Embryonic facial prominence (tissue), 1 donor: ENCODE results near the gene VWC2.

Experiments used
- DNase-seq: peaks from one replicate; pipeline ENCODE4 v3.0.0-alpha.2; 2016; ENCODE audit errors: extremely low spot score

The VWC2 gene

GRCh38 chr7:49783446-49783845 lies 10.0 kb downstream of the VWC2 start:
- DNase-seq = no peak

- DNase-seq = no peak
Measured at GRCh38 chr7:49787980-49788379, 14.5 kb downstream of the VWC2 start.

GRCh38 chr7:49788455-49789059 lies 15.1 kb downstream of the VWC2 start:
- no peak for DNase-seq

GRCh38 chr7:49789736-49790135 lies 16.3 kb downstream of the VWC2 start:
- no peak for DNase-seq

GRCh38 chr7:49790209-49790608 lies 16.8 kb downstream of the VWC2 start:
- DNase-seq = no peak

- DNase-seq = no peak
Measured at GRCh38 chr7:49791088-49791741, 17.8 kb downstream of the VWC2 start.

GRCh38 chr7:49797987-49798660 lies 24.7 kb downstream of the VWC2 start:
- DNase-seq = no peak

- no peak for DNase-seq
Measured at GRCh38 chr7:49800031-49800430, 26.6 kb downstream of the VWC2 start.

GRCh38 chr7:49802600-49802999 lies 29.2 kb downstream of the VWC2 start:
- no peak for DNase-seq

- no peak for DNase-seq
Measured at GRCh38 chr7:49803812-49804211, 30.4 kb downstream of the VWC2 start.

- DNase-seq = no peak
Measured at GRCh38 chr7:49805371-49806007, 32.1 kb downstream of the VWC2 start.

- no peak for DNase-seq
Measured at GRCh38 chr7:49812534-49812933, 39.1 kb downstream of the VWC2 start.

GRCh38 chr7:49817279-49817678 lies 43.8 kb downstream of the VWC2 start:
- DNase-seq = no peak

- DNase-seq = no peak
Measured at GRCh38 chr7:49821181-49821580, 47.7 kb downstream of the VWC2 start.

GRCh38 chr7:49822856-49823255 lies 49.4 kb downstream of the VWC2 start:
- DNase-seq = no peak

- DNase-seq = no peak
Measured at GRCh38 chr7:49823566-49823965, 50.1 kb downstream of the VWC2 start.

GRCh38 chr7:49839863-49840645 lies 66.6 kb downstream of the VWC2 start:
- DNase-seq = no peak

- no peak for DNase-seq
Measured at GRCh38 chr7:49840751-49841405, 67.4 kb downstream of the VWC2 start.

- no peak for DNase-seq
Measured at GRCh38 chr7:49845626-49846025, 72.2 kb downstream of the VWC2 start.

GRCh38 chr7:49848211-49848841 lies 74.9 kb downstream of the VWC2 start:
- DNase-seq = no peak
